Mesenteric fat pad (tissue), 1 donor: ENCODE data around the gene ATXN3. TPM values are rescaled to one million over a fixed set of nuclear protein-coding genes. Genes with fewer than 3 reads are reported as not detected.

ENCODE experiments used
- DNase-seq: peaks from one replicate; pipeline ENCODE4 v3.0.0-alpha.2; 2020; ENCODE audit warnings: low spot score
- total RNA-seq: library from RNA; stranded (reverse); fragmentation: NEBNext Ultra II Directional; extraction: Animal tissue kit (Norgen Biotek cat#: 25700); gene quantifications from one replicate; pipeline ENCODE4 v1.2.1, GENCODE V29; 2021
- donor health status: DM: yes; HTN: yes; CAD: no.

Gene ATXN3
- total RNA-seq, 1 donor from 2014 or later: 29.1 TPM

GRCh38 chr14:92009604-92010003 lies 96.8 kb downstream of the ATXN3 start:
- no peak for DNase-seq

Other genes with a start within 250 kb of the ATXN3 start
- gene TC2N, start 239.0 kb downstream of the ATXN3 start, total RNA-seq: 19.0 TPM
- 183 TPM for gene FBLN5, start 158.9 kb downstream of the ATXN3 start, total RNA-seq
- 54.6 TPM for gene TRIP11, start 66.5 kb downstream of the ATXN3 start, total RNA-seq
- 119 TPM for gene NDUFB1, start 15.1 kb upstream of the ATXN3 start, total RNA-seq
- gene CPSF2, start 15.4 kb upstream of the ATXN3 start, total RNA-seq: 45.3 TPM
- 0.77 TPM for gene SLC24A4, start 216.6 kb upstream of the ATXN3 start, total RNA-seq